Measurements from ENCODE around the gene SZRD1. TPM values are rescaled to one million over a fixed set of nuclear protein-coding genes. Genes with fewer than 3 reads are reported as not detected.
"Not testable (repeated sequence)": the region's sequence is repeated elsewhere in the genome, so short reads cannot be mapped to it uniquely, and the experiment has no call there.

Gene SZRD1
- total RNA-seq, 1 donor, result 97.9 TPM

DNA sequence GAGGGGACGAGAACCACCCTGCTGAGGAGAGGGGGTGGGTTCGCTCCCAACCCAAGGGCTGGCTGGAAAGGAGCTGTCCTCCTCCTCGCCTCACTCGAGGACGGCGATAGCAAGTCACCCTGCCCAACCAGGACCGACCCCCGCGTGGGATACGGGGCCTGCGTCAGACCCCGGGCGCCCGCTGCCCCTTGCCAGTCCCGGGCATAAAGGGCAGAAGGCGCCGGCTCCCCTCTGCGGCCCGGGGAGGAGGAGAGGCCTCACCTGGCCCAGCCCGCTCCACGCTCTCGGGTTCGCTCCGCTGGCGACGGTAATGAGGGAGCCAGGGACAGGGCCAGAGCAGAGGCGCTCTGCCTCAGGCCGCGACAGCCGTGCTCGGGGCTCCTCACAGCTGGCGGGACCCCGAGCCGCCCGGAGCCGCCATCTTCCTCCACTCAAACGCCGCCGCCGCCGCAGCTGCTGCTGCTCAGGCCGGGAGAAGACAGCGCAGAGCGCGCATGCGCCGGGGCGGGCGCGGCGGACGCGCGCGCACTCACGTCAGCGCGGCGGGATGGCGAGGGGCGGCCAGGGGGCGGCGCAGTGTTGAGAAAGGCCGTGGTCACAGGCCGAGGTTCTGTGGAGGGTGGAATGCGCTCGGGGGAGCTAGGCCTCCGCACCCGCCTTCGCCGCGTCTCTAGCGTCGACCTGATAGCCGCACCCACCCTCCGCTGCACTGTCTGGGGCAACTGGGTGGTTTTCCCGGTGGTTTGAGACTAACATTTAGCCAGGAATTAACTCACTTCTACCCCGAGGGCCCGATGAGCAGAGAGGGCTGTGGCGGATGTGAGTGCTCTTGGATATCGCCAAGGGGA, 14.8 kb upstream of the SZRD1 start, which contains the start of gene FBXO42:
TSS of gene FBXO42 (minus strand) at position 487 of the 848 bp plus-strand sequence. CDS start 37,062 bp downstream, outside the sequence.
- H3K4me3 ChIP-seq (ENCODE audit: low read depth, low read length), result peak within 1 kb of the TSS; percentile 94
- DNase-seq (ENCODE audit: low read depth), result peak; percentile 90
- TF ChIP-seq, protein P1, sequence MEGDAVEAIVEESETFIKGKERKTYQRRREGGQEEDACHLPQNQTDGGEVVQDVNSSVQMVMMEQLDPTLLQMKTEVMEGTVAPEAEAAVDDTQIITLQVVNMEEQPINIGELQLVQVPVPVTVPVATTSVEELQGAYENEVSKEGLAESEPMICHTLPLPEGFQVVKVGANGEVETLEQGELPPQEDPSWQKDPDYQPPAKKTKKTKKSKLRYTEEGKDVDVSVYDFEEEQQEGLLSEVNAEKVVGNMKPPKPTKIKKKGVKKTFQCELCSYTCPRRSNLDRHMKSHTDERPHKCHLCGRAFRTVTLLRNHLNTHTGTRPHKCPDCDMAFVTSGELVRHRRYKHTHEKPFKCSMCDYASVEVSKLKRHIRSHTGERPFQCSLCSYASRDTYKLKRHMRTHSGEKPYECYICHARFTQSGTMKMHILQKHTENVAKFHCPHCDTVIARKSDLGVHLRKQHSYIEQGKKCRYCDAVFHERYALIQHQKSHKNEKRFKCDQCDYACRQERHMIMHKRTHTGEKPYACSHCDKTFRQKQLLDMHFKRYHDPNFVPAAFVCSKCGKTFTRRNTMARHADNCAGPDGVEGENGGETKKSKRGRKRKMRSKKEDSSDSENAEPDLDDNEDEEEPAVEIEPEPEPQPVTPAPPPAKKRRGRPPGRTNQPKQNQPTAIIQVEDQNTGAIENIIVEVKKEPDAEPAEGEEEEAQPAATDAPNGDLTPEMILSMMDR (IDR thresholded peaks at IDR 0.05; ENCODE audit: insufficient read depth, low read length), result peak; percentile 34

DNA sequence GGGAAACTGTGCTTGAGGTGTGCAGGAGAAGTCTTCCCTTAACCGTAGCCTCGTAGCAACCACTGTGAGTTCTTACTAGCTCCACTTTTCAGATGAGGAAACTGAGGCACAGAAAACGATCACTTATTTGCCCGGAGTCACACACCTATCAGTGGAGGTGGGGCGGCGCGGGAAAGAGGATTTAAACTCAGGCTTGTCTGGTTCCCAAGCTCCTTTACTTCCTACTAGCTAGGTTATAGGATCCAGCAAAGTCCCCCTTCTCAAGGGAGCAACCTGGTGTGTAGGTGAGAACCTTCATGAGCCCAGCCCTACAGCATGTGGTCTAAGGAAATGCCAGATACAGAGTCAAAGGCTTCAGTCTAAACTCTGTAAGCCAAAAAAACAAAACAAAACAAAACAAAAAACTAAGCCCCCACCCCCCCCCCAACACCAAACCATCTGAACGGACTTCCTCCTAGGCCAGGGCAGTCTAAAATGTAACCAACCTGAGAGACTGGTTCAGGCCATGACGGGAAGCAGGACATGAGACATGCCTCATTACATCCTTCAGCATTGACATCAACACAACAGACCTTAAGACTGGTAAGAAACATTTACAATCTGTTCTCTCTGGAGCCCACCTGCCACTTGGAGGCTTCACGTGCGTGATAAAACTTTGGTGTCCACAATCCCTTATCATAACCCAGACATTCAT, 14.1 kb upstream of the SZRD1 start:
- DNase-seq (ENCODE audit: low read depth), result no peak
- H3K4me3 ChIP-seq (ENCODE audit: low read depth, low read length), result peak overlapping the region; percentile 63
- TF ChIP-seq, protein P1 (IDR thresholded peaks at IDR 0.05; ENCODE audit: insufficient read depth, low read length), result no peak

DNA sequence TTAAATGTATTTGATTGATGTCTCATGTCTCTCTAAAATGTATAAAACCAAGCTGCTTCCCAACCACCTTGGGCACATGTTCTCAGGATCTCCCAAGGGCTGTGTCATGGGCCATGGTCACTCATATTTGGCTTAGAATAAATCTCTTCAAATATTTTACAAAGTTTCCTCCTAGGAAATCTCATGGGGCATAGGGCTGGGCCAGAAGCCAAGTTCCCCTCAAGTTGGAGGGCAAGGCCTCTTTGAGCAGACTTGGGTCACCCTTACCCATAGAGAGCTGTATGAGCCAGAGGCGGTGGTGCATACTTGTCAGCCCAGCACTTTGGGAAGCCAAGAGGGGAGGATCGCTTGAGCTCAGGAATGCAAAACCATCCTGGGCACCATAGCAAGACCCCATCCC, 12.4 kb upstream of the SZRD1 start:
- DNase-seq (ENCODE audit: low read depth), result no peak
- TF ChIP-seq, protein P1 (IDR thresholded peaks at IDR 0.05; ENCODE audit: insufficient read depth, low read length), result no peak
- H3K4me3 ChIP-seq (ENCODE audit: low read depth, low read length), result no peak overlapping the region

DNA sequence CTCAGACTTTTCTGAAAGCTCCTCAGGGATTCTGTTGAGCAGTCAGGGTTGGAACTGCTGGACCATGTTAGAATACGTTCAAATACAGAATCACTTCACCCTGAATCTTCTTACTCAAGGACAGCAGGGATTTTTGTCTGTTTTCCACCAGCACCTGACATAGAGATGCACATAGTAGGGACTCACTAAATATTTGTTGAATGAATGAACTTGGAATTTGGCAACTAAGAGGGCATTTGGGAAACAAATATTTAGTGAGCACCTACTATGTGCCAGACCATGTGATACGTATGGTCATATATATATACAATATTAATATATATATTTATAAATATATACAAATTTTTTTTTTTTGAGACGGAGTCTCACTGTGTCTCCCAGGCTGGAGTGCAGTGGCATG, 10.2 kb upstream of the SZRD1 start:
- TF ChIP-seq, protein P1 (IDR thresholded peaks at IDR 0.05; ENCODE audit: insufficient read depth, low read length), result no peak
- no peak for DNase-seq (ENCODE audit: low read depth)

DNA sequence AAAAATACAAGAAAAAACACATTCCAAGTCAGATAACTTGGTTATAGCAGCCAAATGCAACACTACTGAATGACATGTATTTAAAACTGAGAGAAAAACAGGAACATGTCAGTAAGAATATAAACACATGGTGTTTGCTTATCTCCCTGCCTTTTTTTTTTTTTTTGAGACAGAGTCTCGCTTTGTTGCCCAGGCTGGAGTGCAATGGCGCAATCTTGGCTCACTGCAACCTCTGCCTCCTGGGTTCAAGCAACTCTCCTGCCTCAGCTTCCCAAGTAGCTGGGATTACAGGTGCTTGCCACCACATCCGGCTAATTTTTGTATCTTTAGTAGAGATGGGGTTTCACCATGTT, 1.9 kb upstream of the SZRD1 start:
- not testable (repeated sequence) for H3K4me3 ChIP-seq (ENCODE audit: low read depth, low read length)
- peak; percentile 96 for DNase-seq (ENCODE audit: low read depth)

More for the DNA sequence above, 10.2 kb upstream of the SZRD1 start:
- H3K4me3 ChIP-seq (ENCODE audit: low read depth, low read length), result no peak overlapping the region

DNA sequence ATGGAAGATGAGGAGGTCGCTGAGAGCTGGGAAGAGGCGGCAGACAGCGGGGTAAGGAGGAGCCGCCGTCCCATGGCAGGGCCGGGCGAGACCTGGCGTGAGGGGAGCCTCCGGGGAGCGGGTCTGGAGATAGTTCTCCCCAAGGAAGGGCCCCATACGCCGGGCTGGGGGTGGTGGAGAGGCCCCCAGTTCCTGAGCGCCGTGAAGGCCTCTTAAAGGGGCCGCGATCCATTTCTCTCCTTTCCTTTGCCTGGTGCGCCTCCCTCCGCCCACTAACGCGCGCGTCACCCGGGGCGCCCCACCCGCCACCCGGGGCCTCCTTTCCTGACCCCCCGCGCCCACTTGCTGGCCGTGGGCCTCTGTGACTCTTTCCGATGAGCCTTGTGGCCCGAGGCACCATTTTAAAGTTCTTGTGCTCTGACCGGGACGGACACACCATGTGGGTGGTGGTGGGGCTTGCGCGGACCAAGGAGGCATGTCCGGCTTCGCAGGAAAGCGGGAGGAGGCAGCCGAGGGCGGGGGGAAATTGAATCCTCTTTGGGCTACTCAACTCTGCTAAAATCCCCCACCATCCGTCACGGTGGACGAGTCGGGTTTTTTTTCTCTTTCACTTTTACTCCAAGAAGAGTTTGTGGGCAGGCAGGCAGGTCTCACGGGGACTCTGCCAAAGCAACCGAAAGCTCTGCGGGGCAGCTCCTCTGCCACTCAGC, 371 bp downstream of the SZRD1 start:
- H3K4me3 ChIP-seq (ENCODE audit: low read depth, low read length), result peak overlapping the region; percentile 85
- DNase-seq (ENCODE audit: low read depth), result peak; percentile 90
- TF ChIP-seq, protein P1 (IDR thresholded peaks at IDR 0.05; ENCODE audit: insufficient read depth, low read length), result no peak
